Measurements from ENCODE around the gene RPA1.

RPA1 gene

DNA sequence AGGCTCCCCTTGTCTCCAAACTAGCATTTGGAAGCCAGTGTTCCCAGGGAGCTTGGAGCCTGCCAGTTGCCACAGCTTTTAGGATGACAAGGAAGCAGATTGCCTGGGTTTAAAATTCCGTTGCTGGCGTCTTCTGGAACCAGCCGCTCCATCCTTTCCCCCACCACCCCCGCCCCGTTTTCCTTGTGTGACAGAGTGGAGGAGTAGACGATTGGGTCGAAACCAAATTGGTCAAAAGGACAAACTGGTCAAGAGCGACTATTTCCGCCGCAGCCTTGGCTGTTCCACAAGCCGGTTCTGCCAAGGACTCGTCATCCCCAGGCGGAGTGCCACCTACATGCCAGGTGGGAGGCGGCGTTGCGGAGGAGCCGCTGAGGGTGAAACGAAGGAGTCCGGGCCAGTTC is 91.1 kb downstream of the RPA1 start:
- DNase-seq (ENCODE audit: low read depth), result no peak
- no peak for TF ChIP-seq POLR2A (IDR thresholded peaks at IDR 0.05; ENCODE audit: extremely low read depth, insufficient read length)
- no peak for TF ChIP-seq MYC (IDR thresholded peaks at IDR 0.05; ENCODE audit: low read depth, low read length)
- TF ChIP-seq, protein P1, sequence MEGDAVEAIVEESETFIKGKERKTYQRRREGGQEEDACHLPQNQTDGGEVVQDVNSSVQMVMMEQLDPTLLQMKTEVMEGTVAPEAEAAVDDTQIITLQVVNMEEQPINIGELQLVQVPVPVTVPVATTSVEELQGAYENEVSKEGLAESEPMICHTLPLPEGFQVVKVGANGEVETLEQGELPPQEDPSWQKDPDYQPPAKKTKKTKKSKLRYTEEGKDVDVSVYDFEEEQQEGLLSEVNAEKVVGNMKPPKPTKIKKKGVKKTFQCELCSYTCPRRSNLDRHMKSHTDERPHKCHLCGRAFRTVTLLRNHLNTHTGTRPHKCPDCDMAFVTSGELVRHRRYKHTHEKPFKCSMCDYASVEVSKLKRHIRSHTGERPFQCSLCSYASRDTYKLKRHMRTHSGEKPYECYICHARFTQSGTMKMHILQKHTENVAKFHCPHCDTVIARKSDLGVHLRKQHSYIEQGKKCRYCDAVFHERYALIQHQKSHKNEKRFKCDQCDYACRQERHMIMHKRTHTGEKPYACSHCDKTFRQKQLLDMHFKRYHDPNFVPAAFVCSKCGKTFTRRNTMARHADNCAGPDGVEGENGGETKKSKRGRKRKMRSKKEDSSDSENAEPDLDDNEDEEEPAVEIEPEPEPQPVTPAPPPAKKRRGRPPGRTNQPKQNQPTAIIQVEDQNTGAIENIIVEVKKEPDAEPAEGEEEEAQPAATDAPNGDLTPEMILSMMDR (IDR thresholded peaks at IDR 0.05; ENCODE audit: low read depth, low read length), result no peak

GRCh38 chr17:1928976-1929375 is 99.2 kb downstream of the RPA1 start:
- H3K4me3 ChIP-seq (ENCODE audit: low read depth, low read length), result no peak overlapping the region
- no peak for DNase-seq (ENCODE audit: low read depth)
- TF ChIP-seq MYC (IDR thresholded peaks at IDR 0.05; ENCODE audit: low read depth, low read length) (no peak), MAX (IDR thresholded peaks at IDR 0.05; ENCODE audit: low read depth, low read length) (no peak), POLR2A (IDR thresholded peaks at IDR 0.05; ENCODE audit: extremely low read depth, insufficient read length) (no peak)
- TF ChIP-seq, protein P1 (IDR thresholded peaks at IDR 0.05; ENCODE audit: low read depth, low read length), result no peak

More for the DNA sequence above, 91.1 kb downstream of the RPA1 start:
- H3K4me3 ChIP-seq (ENCODE audit: low read depth, low read length), result no peak overlapping the region

- no peak for DNase-seq (ENCODE audit: low read depth)
- no peak overlapping the region for H3K4me3 ChIP-seq (ENCODE audit: low read depth, low read length)
- TF ChIP-seq, protein P1 (IDR thresholded peaks at IDR 0.05; ENCODE audit: low read depth, low read length), result no peak
- TF ChIP-seq MAX (IDR thresholded peaks at IDR 0.05; ENCODE audit: low read depth, low read length) (no peak), MYC (IDR thresholded peaks at IDR 0.05; ENCODE audit: low read depth, low read length) (no peak), POLR2A (IDR thresholded peaks at IDR 0.05; ENCODE audit: extremely low read depth, insufficient read length) (no peak)
Observed at GRCh38 chr17:1930337-1930645, 100.5 kb downstream of the RPA1 start.

DNA sequence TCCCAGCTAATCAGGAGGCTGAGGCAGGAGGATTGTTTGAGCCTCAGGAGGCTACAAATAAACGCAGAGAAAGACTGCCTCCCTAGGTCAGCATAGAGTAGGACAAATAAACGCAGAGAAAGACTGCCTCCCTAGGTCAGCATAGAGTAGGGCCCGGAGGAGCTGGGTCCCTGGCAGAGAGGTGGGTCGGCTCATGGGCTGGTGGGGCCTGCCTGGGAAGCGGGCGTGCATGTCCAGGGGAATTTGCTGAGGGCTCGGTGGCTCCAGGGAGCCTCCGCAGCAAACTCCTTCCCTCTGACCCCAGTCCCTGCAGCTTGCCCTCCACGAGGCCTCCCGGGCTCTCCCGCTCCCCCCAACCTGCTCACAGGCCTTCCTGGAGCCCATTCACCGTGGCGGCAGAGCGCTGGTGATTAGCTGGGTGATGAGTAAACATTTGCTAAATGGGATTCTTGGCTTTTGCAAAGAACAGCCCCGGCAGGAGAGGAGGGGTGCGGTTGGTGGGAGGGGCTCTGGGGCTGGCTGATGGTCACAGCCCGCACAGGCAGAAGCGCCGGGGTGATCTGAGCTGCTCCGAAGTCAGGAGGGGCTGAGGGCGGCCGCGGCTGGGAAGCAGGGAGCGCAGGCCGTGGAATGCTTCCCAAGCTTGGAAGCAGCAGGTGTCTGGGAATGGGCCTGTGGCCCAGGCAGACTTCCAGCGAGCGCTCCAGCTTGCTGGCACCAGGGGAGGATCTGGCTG is 102.2 kb downstream of the RPA1 start:
- no peak for TF ChIP-seq MAX (IDR thresholded peaks at IDR 0.05; ENCODE audit: low read depth, low read length)
- H3K4me3 ChIP-seq (ENCODE audit: low read depth, low read length), result no peak overlapping the region
- no peak for DNase-seq (ENCODE audit: low read depth)

DNA sequence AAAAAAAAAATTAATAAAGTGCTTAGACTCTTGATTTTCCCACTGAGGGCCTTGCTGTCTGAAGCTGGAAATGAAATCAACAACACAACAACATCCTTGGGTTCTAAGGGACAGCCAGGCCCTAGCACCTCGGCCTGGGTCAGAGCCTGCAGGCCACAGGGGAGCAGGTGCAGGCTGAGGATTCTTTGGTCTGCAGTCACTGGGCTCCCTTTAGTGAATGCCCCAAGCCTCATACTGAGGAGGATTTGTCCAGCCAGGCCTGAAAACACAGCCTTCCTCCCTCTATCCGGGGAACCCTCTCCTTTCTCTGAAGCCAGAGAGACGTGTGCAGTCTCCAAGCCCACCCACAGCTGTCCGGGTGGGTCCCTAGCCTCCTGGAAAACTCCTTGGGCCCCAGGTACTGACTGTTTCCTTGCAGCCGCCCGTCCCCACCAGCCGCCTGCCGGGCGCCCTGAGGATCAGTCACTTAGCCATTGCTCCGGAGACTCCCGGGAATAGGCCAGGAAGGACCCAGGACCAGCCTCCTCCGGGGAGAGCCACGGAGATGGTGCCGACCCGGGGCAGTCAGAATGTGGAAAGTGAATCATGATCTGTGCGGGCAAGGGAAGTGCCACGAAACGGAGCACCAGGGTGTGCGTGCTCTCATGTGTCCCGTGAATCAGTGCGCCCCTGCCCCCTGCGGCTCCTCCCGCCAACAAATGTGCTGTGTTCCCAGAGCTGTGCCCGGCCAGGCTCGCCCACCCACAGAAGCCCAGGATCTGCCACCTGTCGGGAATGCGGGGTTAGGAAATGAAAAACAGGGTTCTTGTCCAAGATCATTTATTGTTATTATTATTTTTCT is 104.3 kb downstream of the RPA1 start:
- H3K4me3 ChIP-seq (ENCODE audit: low read depth, low read length), result no peak overlapping the region
- TF ChIP-seq, protein P1 (IDR thresholded peaks at IDR 0.05; ENCODE audit: low read depth, low read length), result no peak
- no peak for TF ChIP-seq MYC (IDR thresholded peaks at IDR 0.05; ENCODE audit: low read depth, low read length)
- TF ChIP-seq POLR2A (IDR thresholded peaks at IDR 0.05; ENCODE audit: extremely low read depth, insufficient read length), result no peak
- TF ChIP-seq MAX (IDR thresholded peaks at IDR 0.05; ENCODE audit: low read depth, low read length), result no peak
- DNase-seq (ENCODE audit: low read depth), result no peak

DNA sequence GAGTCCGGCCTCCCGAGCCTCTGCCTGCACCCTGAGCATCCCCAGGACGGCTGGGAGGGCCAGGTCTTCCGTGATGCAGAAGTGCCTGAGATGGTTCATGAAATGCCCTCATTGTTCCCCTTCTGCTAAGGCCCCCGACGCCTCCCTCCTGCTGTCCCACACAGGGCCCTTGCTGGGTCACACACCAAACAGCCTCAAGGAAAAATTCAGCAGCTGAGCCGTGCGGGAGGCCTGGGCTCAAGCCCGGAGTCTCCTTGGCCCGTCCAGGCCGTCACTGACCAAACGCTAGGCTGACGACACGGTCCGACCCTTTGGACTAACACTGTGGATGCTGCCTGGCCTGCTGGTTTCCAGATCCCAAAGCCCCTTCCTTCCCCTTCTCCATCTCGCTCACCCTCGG is 105.1 kb downstream of the RPA1 start:
- no peak for DNase-seq (ENCODE audit: low read depth)
- TF ChIP-seq MAX (IDR thresholded peaks at IDR 0.05; ENCODE audit: low read depth, low read length), result no peak
- TF ChIP-seq POLR2A (IDR thresholded peaks at IDR 0.05; ENCODE audit: extremely low read depth, insufficient read length), result no peak
- TF ChIP-seq MYC (IDR thresholded peaks at IDR 0.05; ENCODE audit: low read depth, low read length), result no peak
- TF ChIP-seq, protein P1 (IDR thresholded peaks at IDR 0.05; ENCODE audit: low read depth, low read length), result no peak
- H3K4me3 ChIP-seq (ENCODE audit: low read depth, low read length), result no peak overlapping the region

Measured in NB4 (cell line).